ENCODE measurements around the gene VSTM4. TPM values are rescaled to one million over a fixed set of nuclear protein-coding genes. Genes with fewer than 3 reads are reported as not detected.

The VSTM4 gene
- total and polyA plus RNA-seq, 9 donors, result 17.3 to 68.9 (median 42.9) TPM

DNA sequence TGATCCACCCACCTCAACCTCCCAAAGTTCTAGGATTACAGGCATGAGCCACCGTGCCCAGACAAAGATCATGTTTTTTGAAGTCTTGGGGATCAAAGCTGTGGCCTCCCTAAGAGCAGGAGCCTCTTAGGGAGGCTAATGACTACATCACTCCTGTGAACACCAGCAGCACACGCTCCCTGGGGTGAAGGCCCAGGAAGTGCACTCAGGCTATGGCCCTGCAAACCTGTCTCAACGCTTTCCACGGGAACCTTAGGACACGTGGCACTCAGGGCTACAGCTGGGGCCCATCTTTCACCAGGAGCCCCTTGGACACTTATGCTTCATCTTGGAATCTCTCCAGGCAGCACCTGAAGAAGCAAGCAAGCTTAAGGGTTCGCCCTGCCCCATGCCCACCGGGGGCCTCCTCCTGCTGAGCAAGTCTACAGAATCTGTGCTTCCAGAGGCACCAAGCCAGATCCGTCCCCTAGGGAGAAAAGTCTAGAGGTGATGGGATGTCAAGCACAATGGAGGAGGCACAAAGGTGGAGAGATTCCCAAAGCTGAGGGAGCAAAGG, 18.4 kb downstream of the VSTM4 start:
- DNase-seq, result peak in 2 of 5 donors; percentile 14 to 18
- Histone ChIP-seq H3K27ac (no peak overlapping the region), H3K36me3 (no peaks in the 10 kb centered on the region)

DNA sequence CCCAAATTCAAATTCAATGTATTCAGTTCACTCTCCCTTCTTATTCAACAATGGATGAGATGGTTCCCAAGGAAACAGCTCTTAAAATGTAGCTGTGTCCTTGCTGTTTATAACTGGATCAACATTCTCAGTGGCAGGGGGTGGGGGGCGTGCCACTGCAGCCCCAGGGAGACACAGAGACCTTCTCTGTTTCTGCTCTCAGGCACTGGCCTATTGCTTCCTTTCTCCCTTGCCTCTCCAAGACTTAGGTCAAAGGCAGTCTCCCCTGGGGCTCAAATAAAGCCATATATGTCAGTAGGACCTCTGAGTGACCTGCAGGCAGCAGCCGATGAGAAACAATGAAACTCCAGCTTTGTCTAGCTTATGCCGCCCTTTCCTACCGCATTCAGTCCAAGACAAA, 20.7 kb downstream of the VSTM4 start:
- 56 to 63% (median 57%) methylated on average over 4 of the region's 4 CpGs for WGBS, 3 donors
- no peak overlapping the region for H3K27ac ChIP-seq

More for the DNA sequence above, 18.4 kb downstream of the VSTM4 start:
- WGBS, 3 donors, result 81 to 89% (median 87%) methylated on average over 8 of the region's 8 CpGs
- intact Hi-C loops (cut with DNase I), result no loop called here
- Histone ChIP-seq H3K9me3 (no peaks in the 10 kb centered on the region), H3K4me1 (ENCODE audit: insufficient read depth) (peaks cover 17% of the 10 kb centered on the region), H3K4me3 (no peak overlapping the region), H3K27me3 (no peaks in the 10 kb centered on the region)
- no peak for TF ChIP-seq CTCF (IDR thresholded peaks at IDR 0.05)
- no peak for TF ChIP-seq EP300 (IDR thresholded peaks at IDR 0.05)
- TF ChIP-seq POLR2A (IDR thresholded peaks at IDR 0.05), result no peak

DNA sequence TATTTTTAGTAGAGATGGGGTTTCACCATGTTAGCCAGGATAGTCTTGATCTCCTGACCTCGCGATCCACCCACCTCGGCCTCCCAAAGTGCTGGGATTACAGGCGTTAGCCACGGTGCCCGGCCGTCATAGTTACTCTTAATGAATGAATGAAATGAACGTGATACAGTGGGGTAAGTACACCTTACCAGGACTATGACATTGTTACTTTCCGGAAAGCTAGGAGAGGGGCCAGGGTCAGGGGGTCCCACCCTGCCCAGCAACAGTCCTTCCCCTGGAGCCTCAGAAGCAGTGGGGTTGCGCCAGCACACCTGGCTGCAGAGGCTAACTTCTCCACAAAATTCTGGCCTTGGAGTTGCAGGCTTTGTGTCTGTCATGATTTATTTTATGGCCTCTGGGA, 21.4 kb downstream of the VSTM4 start:
- no peak overlapping the region for H3K4me3 ChIP-seq
- intact Hi-C loops (cut with DNase I), result no loop called here
- H3K27me3 ChIP-seq, result no peaks in the 10 kb centered on the region
- 96 to 98% (median 96%) methylated on average over 10 of the region's 10 CpGs for WGBS, 3 donors
- no peaks in the 10 kb centered on the region for H3K9me3 ChIP-seq
- peaks cover 35% of the 10 kb centered on the region for H3K4me1 ChIP-seq (ENCODE audit: insufficient read depth)
- TF ChIP-seq CTCF (IDR thresholded peaks at IDR 0.05), result no peak
- no peak overlapping the region for H3K27ac ChIP-seq
- no peaks in the 10 kb centered on the region for H3K36me3 ChIP-seq
- peak in 1 of 5 donors; percentile 12 for DNase-seq

More for the DNA sequence above, 20.7 kb downstream of the VSTM4 start:
- Histone ChIP-seq H3K9me3 (no peaks in the 10 kb centered on the region), H3K4me3 (no peak overlapping the region), H3K27me3 (no peaks in the 10 kb centered on the region), H3K4me1 (ENCODE audit: insufficient read depth) (peaks cover 32% of the 10 kb centered on the region), H3K36me3 (no peaks in the 10 kb centered on the region)
- DNase-seq, result no peak
- intact Hi-C loops (cut with DNase I), result no loop called here
- TF ChIP-seq CTCF (IDR thresholded peaks at IDR 0.05) (no peak), POLR2A (IDR thresholded peaks at IDR 0.05) (no peak), EP300 (IDR thresholded peaks at IDR 0.05) (no peak)

DNA sequence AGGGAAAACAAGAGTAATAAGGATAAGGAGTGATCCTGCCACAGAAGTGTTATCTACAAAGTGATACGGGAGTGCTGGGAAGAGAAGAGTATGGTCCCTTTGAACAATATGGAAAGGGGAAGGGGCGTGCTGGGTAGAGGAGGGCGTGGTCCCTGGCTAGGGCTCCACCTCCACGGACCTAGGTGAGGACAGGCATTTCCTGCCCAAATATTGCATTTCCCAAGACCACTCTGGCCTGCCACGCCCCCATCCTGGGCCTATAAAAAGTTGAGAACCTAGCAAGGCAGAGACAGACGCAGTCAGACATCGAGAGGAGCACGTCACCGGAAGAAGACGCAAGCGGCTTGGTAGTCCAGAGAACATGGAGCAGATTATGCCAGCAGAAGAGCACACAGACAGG, 22.8 kb downstream of the VSTM4 start:
- no peak overlapping the region for H3K4me3 ChIP-seq
- H3K4me1 ChIP-seq (ENCODE audit: insufficient read depth), result peaks cover 37% of the 10 kb centered on the region
- no peaks in the 10 kb centered on the region for H3K27me3 ChIP-seq
- H3K9me3 ChIP-seq, result no peaks in the 10 kb centered on the region
- H3K36me3 ChIP-seq, result no peaks in the 10 kb centered on the region
- H3K27ac ChIP-seq, result no peak overlapping the region
- 91 to 94% (median 92%) methylated on average over 11 of the region's 11 CpGs for WGBS, 3 donors
- TF ChIP-seq POLR2A (IDR thresholded peaks at IDR 0.05) (no peak), EP300 (IDR thresholded peaks at IDR 0.05) (no peak), CTCF (IDR thresholded peaks at IDR 0.05) (no peak)
- intact Hi-C loops (cut with DNase I), result no loop called here
- peak in 3 of 5 donors; percentile 3 to 27 (median 9) for DNase-seq

Data from ovary (tissue), 9 donors.